ENCODE results near the gene ITLN1.
"Not testable (repeated sequence)": the region's sequence is repeated elsewhere in the genome, so short reads cannot be mapped to it uniquely, and the experiment has no call there.

Gene ITLN1

GRCh38 chr1:160900683-160901082, 15.7 kb upstream of the ITLN1 start:
- H3K9ac ChIP-seq (ENCODE audit: low read depth, low read length); H3K36me3 ChIP-seq (ENCODE audit: insufficient read depth, low read length); H3K4me1 ChIP-seq (ENCODE audit: insufficient read depth, low read length); H3K9me3 ChIP-seq (ENCODE audit: control insufficient read depth, insufficient read depth, low read length): not testable (repeated sequence)

DNA sequence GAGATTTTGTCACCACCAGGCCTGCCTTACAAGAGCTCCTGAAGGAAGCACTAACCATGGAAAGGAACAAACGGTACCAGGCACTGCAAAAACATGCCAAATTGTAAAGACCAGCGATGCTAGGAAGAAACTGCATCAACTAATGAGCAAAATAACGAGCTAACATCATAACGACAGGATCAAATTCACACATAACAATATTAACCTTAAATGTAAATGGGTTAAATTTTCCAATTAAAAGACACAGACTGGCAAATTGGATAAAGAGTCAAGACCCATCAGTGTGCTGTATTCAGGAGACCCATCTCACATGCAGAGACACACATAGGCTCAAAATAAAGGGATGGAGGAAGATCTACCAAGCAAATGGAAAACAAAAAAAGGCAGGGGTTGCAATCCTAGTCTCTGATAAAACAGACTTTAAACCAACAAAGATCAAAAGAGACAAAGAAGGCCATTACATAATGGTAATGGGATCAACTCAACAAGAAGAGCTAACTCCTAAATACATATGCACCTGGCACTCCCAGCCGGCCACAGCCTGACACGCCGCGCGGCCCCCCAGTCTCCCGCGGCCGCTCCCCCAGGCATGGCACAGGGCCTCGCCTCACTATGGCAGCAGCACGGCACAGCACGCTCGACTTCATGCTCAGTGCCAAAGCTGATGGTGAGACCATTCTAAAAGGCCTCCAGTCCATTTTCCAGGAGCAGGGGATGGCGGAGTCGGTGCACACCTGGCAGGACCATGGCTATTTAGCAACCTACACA, 9.6 kb upstream of the ITLN1 start:
- H3K9ac ChIP-seq (ENCODE audit: low read depth, low read length); H3K4me1 ChIP-seq (ENCODE audit: insufficient read depth, low read length); H3K36me3 ChIP-seq (ENCODE audit: insufficient read depth, low read length); H3K9me3 ChIP-seq (ENCODE audit: control insufficient read depth, insufficient read depth, low read length): not testable (repeated sequence)

DNA sequence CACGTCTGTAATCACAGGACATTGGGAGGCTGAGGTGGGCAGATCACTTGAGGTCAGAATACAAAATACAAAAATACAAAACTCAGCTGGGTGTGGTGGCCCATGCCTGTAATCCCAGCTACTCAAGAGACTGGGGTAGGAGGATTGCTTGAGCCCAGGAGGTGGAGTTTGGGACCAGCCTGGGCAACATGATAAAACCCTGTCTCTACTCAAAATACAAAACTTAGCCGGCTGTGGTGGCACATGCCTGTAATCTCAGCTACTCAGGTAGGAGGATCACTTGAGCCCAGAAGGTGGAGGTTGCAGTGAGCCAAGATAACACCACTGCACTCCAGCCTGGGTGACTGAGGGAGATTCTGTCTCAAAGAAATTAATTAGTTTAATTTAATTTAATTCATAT, 6.5 kb upstream of the ITLN1 start:
- H3K9me3 ChIP-seq (ENCODE audit: control insufficient read depth, insufficient read depth, low read length): no peaks in the 10 kb centered on the region
- no peaks in the 10 kb centered on the region for H3K4me1 ChIP-seq (ENCODE audit: insufficient read depth, low read length)
- H3K9ac ChIP-seq (ENCODE audit: low read depth, low read length): no peak overlapping the region
- H3K36me3 ChIP-seq (ENCODE audit: insufficient read depth, low read length): no peaks in the 10 kb centered on the region

- H3K9ac ChIP-seq (ENCODE audit: low read depth, low read length): no peak overlapping the region
- no peaks in the 10 kb centered on the region for H3K9me3 ChIP-seq (ENCODE audit: control insufficient read depth, insufficient read depth, low read length)
- no peaks in the 10 kb centered on the region for H3K36me3 ChIP-seq (ENCODE audit: insufficient read depth, low read length)
- no peaks in the 10 kb centered on the region for H3K4me1 ChIP-seq (ENCODE audit: insufficient read depth, low read length)
Observed at GRCh38 chr1:160888926-160889325, 3.9 kb upstream of the ITLN1 start.

GRCh38 chr1:160887071-160887470, 2.1 kb upstream of the ITLN1 start:
- Histone ChIP-seq H3K4me1 (ENCODE audit: insufficient read depth, low read length) (no peaks in the 10 kb centered on the region), H3K36me3 (ENCODE audit: insufficient read depth, low read length) (no peaks in the 10 kb centered on the region), H3K9ac (ENCODE audit: low read depth, low read length) (no peak overlapping the region), H3K9me3 (ENCODE audit: control insufficient read depth, insufficient read depth, low read length) (no peaks in the 10 kb centered on the region)

DNA sequence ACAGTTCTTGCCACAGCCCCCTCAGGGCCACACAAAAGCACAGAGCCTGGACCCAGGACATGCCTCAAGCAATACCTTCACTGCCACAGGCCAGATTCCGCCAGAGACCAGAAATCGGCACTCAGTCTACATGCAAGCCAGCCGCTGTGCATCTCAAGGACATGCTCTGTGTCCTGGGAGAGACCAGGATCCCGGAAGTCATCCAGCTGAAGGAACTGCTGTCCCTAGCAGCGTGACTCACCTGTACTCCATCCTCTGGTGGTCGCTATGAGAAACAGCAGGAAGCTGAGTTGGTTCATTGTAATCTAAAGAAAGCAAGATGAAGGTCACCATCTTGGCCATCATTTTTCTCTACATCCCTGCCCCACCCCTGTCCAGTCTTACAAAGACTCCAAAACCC, 401 bp downstream of the ITLN1 start:
- H3K9me3 ChIP-seq (ENCODE audit: control insufficient read depth, insufficient read depth, low read length): no peaks in the 10 kb centered on the region
- H3K9ac ChIP-seq (ENCODE audit: low read depth, low read length): no peak overlapping the region

DNA sequence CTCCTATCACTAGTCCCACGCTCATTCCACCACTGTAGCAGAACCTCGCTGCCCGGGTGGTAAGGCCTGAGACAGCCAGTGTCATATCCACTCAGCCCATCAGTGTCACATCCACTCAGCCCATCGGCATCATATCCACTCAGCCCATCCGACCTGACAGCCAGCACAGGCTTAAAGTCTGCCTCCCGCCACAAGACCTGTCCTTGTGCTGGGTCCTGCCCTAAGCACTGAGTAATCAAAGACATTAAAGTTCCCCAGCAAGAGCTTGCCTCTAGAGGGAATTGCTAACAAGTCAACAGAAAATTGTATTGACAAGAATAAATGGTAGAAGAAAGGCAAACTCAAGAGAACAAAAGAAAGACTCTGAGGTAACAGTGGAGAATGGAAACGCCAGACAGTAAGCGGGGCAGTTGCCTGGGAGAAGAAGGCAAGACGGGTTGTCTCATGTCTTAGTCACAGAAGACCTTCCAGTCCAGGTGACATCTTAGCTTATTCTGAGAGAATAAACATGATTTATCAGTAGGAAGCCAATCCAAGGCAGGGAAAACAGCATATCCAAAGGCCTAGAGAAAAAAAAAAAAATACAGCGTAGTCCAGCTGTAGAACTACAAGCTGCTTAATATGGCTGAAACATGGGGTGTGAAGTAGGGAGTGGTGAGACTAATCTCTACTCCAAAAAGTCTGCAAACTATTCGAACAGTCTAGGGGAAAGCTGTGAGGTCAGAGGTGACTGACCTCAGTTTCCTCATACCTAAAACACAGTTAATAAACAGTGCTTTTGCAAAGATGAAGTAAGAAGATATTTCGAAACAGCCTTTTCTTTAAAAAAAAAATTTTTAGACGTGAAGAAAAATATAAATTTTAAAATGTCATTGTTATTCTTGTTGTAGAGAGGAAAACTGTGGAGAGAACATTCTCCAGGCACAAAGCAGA, 1.1 kb downstream of the ITLN1 start:
- H3K36me3 ChIP-seq (ENCODE audit: insufficient read depth, low read length): no peaks in the 10 kb centered on the region
- H3K9me3 ChIP-seq (ENCODE audit: control insufficient read depth, insufficient read depth, low read length): no peaks in the 10 kb centered on the region
- H3K9ac ChIP-seq (ENCODE audit: low read depth, low read length): no peak overlapping the region
- no peaks in the 10 kb centered on the region for H3K4me1 ChIP-seq (ENCODE audit: insufficient read depth, low read length)

More for the DNA sequence above, 401 bp downstream of the ITLN1 start:
- H3K4me1 ChIP-seq (ENCODE audit: insufficient read depth, low read length): no peaks in the 10 kb centered on the region
- no peaks in the 10 kb centered on the region for H3K36me3 ChIP-seq (ENCODE audit: insufficient read depth, low read length)

- no peaks in the 10 kb centered on the region for H3K9me3 ChIP-seq (ENCODE audit: control insufficient read depth, insufficient read depth, low read length)
- H3K36me3 ChIP-seq (ENCODE audit: insufficient read depth, low read length): no peaks in the 10 kb centered on the region
- H3K9ac ChIP-seq (ENCODE audit: low read depth, low read length): no peak overlapping the region
- H3K4me1 ChIP-seq (ENCODE audit: insufficient read depth, low read length): no peaks in the 10 kb centered on the region
Observed at GRCh38 chr1:160882582-160882981, 2.4 kb downstream of the ITLN1 start.

GRCh38 chr1:160881264-160881663, 3.7 kb downstream of the ITLN1 start:
- H3K36me3 ChIP-seq (ENCODE audit: insufficient read depth, low read length); H3K4me1 ChIP-seq (ENCODE audit: insufficient read depth, low read length): not testable (repeated sequence)

DNA sequence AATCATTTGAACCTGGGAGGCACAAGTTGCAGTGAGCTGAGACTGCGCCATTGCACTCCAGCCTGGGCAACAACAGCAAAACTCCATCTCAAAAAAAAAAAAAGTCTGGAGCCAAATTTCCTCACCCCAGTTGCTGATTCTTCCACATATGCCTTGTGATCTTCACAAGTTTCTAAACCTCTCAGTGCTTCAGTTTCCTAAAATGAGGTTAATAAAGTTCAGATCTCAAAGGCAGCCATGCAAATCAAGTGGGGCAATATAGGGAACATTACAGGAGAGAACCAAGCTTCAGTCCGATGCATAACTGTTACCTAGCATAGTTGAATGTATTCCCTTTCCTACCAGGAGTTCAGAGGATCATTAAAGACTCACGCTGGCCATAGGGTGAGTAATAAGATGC, 4.8 kb downstream of the ITLN1 start:
- H3K9ac ChIP-seq (ENCODE audit: low read depth, low read length): no peak overlapping the region
- no peaks in the 10 kb centered on the region for H3K9me3 ChIP-seq (ENCODE audit: control insufficient read depth, insufficient read depth, low read length)
- no peaks in the 10 kb centered on the region for H3K36me3 ChIP-seq (ENCODE audit: insufficient read depth, low read length)
- H3K4me1 ChIP-seq (ENCODE audit: insufficient read depth, low read length): no peaks in the 10 kb centered on the region

More at GRCh38 chr1:160881264-160881663, 3.7 kb downstream of the ITLN1 start:
- H3K9me3 ChIP-seq (ENCODE audit: control insufficient read depth, insufficient read depth, low read length); H3K9ac ChIP-seq (ENCODE audit: low read depth, low read length): not testable (repeated sequence)

- H3K9me3 ChIP-seq (ENCODE audit: control insufficient read depth, insufficient read depth, low read length): no peaks in the 10 kb centered on the region
- H3K9ac ChIP-seq (ENCODE audit: low read depth, low read length): no peak overlapping the region
- H3K36me3 ChIP-seq (ENCODE audit: insufficient read depth, low read length): no peaks in the 10 kb centered on the region
- H3K4me1 ChIP-seq (ENCODE audit: insufficient read depth, low read length): no peaks in the 10 kb centered on the region
Observed at GRCh38 chr1:160879056-160879455, 5.9 kb downstream of the ITLN1 start.

- H3K9ac ChIP-seq (ENCODE audit: low read depth, low read length): no peak overlapping the region
- no peaks in the 10 kb centered on the region for H3K36me3 ChIP-seq (ENCODE audit: insufficient read depth, low read length)
- no peaks in the 10 kb centered on the region for H3K9me3 ChIP-seq (ENCODE audit: control insufficient read depth, insufficient read depth, low read length)
- H3K4me1 ChIP-seq (ENCODE audit: insufficient read depth, low read length): no peaks in the 10 kb centered on the region
Observed at GRCh38 chr1:160877221-160877620, 7.8 kb downstream of the ITLN1 start.

GRCh38 chr1:160876311-160876710, 8.7 kb downstream of the ITLN1 start:
- H3K4me1 ChIP-seq (ENCODE audit: insufficient read depth, low read length): no peaks in the 10 kb centered on the region
- no peaks in the 10 kb centered on the region for H3K9me3 ChIP-seq (ENCODE audit: control insufficient read depth, insufficient read depth, low read length)
- no peak overlapping the region for H3K9ac ChIP-seq (ENCODE audit: low read depth, low read length)
- H3K36me3 ChIP-seq (ENCODE audit: insufficient read depth, low read length): no peaks in the 10 kb centered on the region

DNA sequence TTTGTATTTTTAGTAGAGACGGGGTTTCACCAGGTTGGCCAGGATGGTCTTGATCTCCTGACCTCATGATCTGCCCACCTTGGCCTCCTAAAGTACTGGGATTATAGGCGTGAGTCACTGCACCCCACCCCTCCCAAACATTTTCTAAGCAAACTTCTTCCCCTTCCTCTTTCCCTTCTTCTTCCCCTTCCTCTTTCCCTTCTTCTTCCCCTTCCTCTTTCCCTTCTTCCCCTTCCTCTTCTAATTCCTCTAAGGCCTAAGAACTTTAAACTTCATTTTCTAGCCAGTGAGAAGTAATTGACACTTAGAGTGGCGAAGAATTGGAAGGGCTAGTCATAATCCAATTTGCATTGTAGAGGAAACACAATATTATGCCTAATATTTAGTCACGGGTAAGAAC, 9.4 kb downstream of the ITLN1 start:
- not testable (repeated sequence) for H3K36me3 ChIP-seq (ENCODE audit: insufficient read depth, low read length); H3K9me3 ChIP-seq (ENCODE audit: control insufficient read depth, insufficient read depth, low read length); H3K9ac ChIP-seq (ENCODE audit: low read depth, low read length); H3K4me1 ChIP-seq (ENCODE audit: insufficient read depth, low read length)

DNA sequence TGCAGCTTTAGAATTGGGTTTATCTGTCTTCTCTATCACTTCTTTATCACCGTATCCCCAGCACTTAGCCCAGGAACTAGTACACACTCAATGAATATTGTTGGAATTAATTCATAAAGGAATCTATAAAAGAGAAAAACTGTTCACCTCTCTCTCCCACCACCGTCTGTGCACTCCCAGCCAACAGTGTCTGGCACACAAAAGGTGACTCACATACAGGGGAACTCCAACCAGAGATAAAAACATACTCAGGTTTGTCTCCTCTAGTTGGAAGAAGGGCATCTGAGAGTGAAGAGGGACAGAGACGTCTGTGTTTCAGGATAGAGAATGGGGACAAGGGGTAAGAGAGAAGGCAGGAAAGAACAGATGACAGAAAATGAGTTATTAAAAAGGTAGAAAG, 10.0 kb downstream of the ITLN1 start:
- H3K9me3 ChIP-seq (ENCODE audit: control insufficient read depth, insufficient read depth, low read length): no peaks in the 10 kb centered on the region
- H3K4me1 ChIP-seq (ENCODE audit: insufficient read depth, low read length): no peaks in the 10 kb centered on the region
- no peak overlapping the region for H3K9ac ChIP-seq (ENCODE audit: low read depth, low read length)
- no peaks in the 10 kb centered on the region for H3K36me3 ChIP-seq (ENCODE audit: insufficient read depth, low read length)
